ENCODE results near the gene LGMN.
"Not testable (repeated sequence)": the region's sequence is repeated elsewhere in the genome, so short reads cannot be mapped to it uniquely, and the experiment has no call there.

Gene LGMN

GRCh38 chr14:92748259-92749016, at the start of gene LGMN:
TSS of gene LGMN (minus strand) at chr14:92748627. CDS start at chr14:92732786, 15,841 bp downstream.
- peak; percentile 52 for DNase-seq

GRCh38 chr14:92794961-92795360, 46.5 kb upstream of the LGMN start:
- no peak for DNase-seq

- no peak for DNase-seq
Observed at GRCh38 chr14:92794547-92794941, 46.1 kb upstream of the LGMN start.

GRCh38 chr14:92793709-92794546, 45.5 kb upstream of the LGMN start, which contains the start of gene GOLGA5:
TSS of gene GOLGA5 (plus strand) at chr14:92794305. CDS start at chr14:92797438, 3,133 bp downstream.
- peak; percentile 92 for DNase-seq

DNA sequence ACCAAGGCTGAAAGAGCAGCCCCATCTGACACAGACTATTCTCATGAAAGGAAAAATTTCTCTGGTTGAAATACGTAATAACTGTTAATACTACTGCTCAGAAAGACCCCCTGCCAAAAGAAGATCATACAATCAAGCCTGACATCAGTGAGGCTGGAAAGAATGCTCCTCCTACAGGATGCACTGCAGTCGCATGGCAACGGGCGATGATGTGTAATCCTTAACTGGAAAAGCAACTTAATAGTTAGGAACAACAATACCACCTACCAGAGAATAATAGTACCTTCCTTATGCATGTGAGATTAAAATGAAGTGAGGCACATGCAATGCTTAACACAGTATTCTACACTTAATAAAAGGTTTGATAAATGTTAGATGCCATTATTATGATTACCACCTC, 44.5 kb upstream of the LGMN start:
- no peak for DNase-seq

DNA sequence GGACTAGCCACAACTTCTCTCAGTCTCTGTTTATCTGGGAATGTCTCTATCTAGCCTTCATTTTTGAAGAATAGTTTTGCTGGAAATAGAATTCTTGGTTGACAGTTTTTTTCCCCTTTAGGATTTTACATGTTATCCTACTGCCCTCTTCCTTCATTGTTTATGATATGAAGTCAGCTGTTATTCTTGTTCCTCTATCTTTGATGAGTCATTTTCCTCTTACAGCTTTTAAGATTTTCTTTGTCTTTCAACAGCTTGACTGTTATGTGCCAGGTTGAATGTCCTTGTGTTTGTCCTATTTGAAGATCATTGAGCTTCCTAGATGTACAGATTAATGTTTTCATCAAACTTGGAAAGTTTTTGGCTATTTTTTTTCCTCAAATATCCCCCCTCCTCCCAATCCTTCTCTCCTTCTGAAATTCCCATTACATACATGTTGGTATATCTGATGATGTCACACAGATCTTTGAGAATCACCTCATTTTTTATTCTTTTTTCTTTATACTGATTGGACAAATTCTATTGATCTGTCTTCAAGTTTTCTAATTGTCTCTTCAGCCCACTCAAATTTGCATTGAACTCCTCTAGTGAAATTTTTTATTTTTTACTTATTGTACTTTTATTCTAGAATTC, 41.1 kb upstream of the LGMN start:
- no peak for DNase-seq

DNA sequence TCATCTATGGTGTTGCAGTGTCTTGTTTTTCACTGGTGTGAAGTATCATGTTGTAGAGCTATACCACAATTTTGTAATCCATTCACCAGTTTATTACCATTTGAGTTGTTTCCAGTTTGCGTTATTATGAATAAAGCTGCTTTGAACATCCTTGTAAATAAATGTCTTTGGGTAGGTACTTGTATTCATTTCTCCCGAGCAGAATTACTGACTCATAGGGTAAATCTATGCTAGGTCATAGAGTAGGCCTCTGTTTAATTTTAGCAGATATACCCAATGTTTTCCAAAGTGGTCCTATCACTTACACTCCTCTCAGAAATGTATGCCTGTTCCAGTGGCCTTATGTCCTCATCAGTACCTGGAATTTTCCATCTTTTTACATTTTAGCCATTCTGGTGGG, 39.1 kb upstream of the LGMN start:
- DNase-seq: no peak

- DNase-seq: no peak
Observed at GRCh38 chr14:92786427-92786756, 38.0 kb upstream of the LGMN start.

- DNase-seq: no peak
Observed at GRCh38 chr14:92785667-92786426, 37.4 kb upstream of the LGMN start.

- DNase-seq: no peak
Observed at GRCh38 chr14:92783813-92784431, 35.5 kb upstream of the LGMN start.

DNA sequence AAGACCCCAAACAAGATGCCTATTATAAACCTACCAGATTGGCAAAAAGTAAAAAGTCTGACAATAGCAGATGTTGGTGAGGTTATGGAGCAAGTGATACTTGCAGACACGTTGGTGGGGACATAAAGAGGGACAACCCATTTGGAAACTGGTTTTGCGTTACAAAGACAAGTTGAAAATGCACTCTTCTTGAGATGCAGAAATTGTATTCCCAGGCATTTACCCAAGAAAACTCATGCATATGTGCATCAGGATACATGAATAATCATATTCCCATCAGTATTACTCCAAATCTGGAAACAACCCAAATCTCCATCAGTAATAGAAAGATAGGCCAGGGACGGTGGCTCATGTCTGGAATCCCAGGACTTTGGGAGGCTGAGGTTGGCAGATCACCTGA, 32.9 kb upstream of the LGMN start:
- no peak for DNase-seq

GRCh38 chr14:92780444-92781232, 32.2 kb upstream of the LGMN start:
- DNase-seq: no peak

DNA sequence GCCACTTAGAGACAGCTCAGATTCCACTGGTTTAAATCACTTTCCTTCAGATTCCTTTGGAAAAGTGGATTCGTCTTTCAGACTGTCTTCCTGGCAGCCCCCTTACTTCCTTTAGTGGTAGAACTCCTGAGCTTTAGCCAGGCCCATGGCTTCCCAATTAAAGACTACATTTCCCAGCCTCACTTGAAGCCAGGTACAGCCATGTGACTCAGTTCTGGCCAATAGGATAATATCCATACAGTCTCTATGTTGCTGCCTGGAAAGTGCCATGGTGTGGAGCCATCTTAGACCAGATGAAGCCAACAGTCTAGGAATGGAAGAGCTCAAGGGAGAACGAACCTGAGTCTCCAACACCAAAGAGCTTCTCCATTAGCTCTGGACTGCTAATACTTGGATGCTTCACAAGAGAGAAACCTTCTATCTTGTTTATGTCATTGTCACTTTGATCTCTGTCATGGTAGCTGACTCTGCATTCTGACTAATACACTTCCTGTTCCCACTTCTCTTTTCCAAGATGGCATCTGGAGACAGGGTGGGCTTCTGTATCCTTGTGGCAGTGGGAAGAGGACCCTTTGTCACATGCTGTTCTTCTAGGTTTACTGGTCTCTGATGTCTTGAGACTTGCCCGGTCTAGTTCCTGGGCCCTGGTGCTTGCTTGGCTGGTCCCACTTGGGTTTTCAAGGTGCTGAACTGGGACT, 30.6 kb upstream of the LGMN start:
- DNase-seq: not testable (repeated sequence)

DNA sequence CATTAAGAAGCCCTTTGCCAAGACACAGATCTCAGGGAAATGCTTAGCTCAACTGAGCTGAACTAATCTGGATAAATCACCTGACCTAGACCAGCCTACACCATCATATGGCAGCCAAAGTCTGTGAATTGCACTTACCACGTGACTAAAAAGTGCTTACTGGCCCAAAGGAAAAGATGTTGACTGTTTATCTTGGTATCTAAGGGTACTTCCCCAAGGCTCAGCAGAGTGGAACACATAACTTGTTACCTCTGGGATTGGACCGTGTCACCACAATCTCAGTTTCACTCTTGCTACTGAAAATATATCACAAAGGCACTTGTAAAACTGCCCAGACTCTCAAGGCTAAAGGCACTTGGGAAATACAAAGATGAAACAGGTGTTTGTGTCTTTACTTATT, 26.9 kb upstream of the LGMN start:
- not testable (repeated sequence) for DNase-seq

DNA sequence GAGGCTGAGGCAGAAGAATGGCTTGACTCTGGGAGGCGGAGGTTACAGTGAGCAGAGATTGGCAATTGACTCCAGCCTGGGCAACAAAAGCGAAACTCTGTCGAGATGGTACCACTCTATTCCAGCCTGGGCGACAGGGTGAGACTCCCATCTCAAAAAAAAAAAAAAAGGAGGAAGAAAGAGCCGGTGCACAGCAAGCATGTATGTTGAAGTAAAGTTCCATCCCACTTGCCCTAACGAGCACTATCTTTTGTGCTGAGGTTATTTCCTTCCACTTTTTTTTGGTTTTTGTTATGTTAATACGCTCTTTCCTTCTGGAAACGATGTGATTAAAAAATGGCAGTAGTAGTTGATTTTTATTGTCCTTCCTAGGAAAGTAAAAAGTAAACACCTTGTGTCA, 26.1 kb upstream of the LGMN start:
- no peak for DNase-seq

DNA sequence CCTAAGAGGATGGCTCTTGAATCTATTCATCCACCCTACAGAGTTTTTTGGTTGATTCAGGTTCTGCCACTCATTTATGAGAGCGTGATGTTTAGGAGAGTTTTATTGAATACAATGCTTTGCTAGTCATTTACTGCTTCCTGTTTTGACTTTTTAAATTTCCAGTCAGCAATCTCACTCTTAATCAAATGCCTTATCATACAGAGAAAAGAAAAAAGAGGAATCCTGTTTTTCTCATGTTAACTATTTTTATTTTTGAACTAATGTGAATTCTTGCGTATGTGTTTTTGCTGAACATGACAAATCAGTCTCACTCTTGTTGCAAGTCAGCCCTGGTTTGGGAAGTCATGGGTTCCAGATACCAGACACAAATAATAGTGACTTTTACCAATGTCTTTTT, 22.1 kb upstream of the LGMN start:
- no peak for DNase-seq

DNA sequence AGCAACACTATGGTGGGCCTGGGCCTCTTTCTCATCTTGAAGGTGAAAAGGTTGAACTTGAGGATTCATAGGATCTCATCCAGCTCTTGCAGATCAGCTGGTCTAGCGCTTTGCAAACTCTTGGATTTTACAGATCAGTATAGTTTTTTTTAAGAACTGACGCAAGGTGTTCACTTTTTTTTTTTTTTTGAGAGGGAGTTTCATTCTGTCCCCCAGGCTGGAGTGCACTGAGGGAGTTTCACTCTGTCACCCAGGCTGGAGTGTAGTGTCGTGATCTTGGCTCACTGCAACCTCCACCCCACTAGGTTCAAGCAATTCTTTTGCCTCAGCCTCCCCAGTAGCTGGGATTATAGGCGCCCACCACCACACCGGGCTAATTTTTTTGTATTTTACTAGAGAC, 20.4 kb upstream of the LGMN start:
- no peak for DNase-seq

DNA sequence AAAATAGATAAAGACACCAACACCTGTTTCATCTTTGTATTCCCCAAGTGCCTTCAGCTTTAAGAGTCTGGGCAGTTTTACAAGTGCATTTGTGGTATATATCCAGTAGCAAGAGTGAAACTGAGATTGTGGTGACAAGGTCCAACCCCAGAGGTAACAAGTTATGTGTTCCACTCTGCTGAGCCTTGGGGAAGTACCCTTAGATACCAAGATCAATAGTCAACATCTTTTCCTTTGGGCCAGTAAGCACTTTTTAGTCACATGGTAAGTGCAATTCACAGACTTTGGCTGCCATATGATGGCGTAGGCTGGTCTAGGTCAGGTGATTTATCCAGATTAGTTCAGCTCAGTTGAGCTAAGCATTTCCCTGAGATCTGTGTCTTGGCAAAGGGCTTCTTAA, 19.8 kb upstream of the LGMN start:
- not testable (repeated sequence) for DNase-seq

- not testable (repeated sequence) for DNase-seq
Observed at GRCh38 chr14:92763666-92764631, 15.5 kb upstream of the LGMN start.

- no peak for DNase-seq
Observed at GRCh38 chr14:92760524-92760805, 12.0 kb upstream of the LGMN start.
